Vagina (tissue), 2 donors: Measurements from ENCODE around the gene FA2H. TPM values are rescaled to one million over a fixed set of nuclear protein-coding genes. Genes with fewer than 3 reads are reported as not detected.

Experiments
- DNase-seq, 2 donors: peaks; one replicate each; pipeline ENCODE4 v3.0.0-alpha.2; 2017; ENCODE audit errors: extremely low spot score in 2 of 2
- H3K27ac ChIP-seq: fragments of 200-600 bp; sonication (generic); one replicate; pipeline ENCODE4 v1.5.1; 2019
- H3K27me3 ChIP-seq: fragments of 200-600 bp; sonication (generic); one replicate; pipeline ENCODE4 v1.5.1; 2019
- H3K36me3 ChIP-seq, 2 donors: fragments of 200-600 bp; sonication (generic); one replicate each; pipeline ENCODE4 v1.5.1; 2017 to 2019
- H3K4me1 ChIP-seq: fragments of 200-600 bp; sonication (generic); one replicate; pipeline ENCODE4 v1.5.1; 2019
- H3K4me3 ChIP-seq, 2 donors: fragments of 200-600 bp; sonication (generic); 1 replicate in 1 of 2; 2 replicates in 1 of 2; pipeline ENCODE4 v1.5.1; 2016 to 2019
- H3K9me3 ChIP-seq: fragments of 200-600 bp; sonication (generic); one replicate; pipeline ENCODE4 v1.5.1; 2019
- CTCF ChIP-seq, 3 experiments: fragments of 450-650 bp in 2 of 3; fragments of 200-600 bp in 1 of 3; sonication (generic) in 1 of 3; IDR thresholded peaks; one replicate each; pipeline ENCODE4 v1.5.1; 2017 to 2019; ENCODE audit warnings: antibody characterized with exemption in 3 of 3, mild to moderate bottlenecking in 2 of 3, moderate library complexity in 2 of 3
- POLR2A ChIP-seq, 2 donors: fragments of 450-650 bp; IDR thresholded peaks; one replicate each; pipeline ENCODE4 v1.6.1; 2017; ENCODE audit warnings: antibody characterized with exemption in 2 of 2, mild to moderate bottlenecking in 2 of 2, moderate library complexity in 2 of 2
- POLR2AphosphoS5 ChIP-seq, 2 donors: sonication (generic); formaldehyde crosslinking; IDR thresholded peaks; one replicate each; pipeline ENCODE4 v1.9.0; 2017; ENCODE audit warnings: antibody characterized with exemption in 2 of 2, mild to moderate bottlenecking in 2 of 2, low read depth in 1 of 2; ENCODE audit not compliant: insufficient read depth in 1 of 2
- intact Hi-C: fragments of 100-400 bp; cut with DNase I; formaldehyde crosslinking; loops from one replicate; pipeline ENCODE4 v1.15.1; 2023
- total RNA-seq: library from RNA; depleted of rRNA; stranded (reverse); fragments of >200 nt; gene quantifications from one replicate; pipeline ENCODE4 v1.2.3, GENCODE V29; 2016

Gene FA2H
- total RNA-seq, 1 donor from 2014 or later, result not detected

GRCh38 chr16:74756203-74756602, 18.4 kb downstream of the FA2H start:
- DNase-seq, result no peak
- H3K36me3 ChIP-seq, result no peaks in the 10 kb centered on the region
- no peaks in the 10 kb centered on the region for H3K4me1 ChIP-seq
- no peaks in the 10 kb centered on the region for H3K9me3 ChIP-seq
- intact Hi-C loops, result no loop called here
- H3K4me3 ChIP-seq, result no peak overlapping the region
- H3K27ac ChIP-seq, result no peak overlapping the region
- TF ChIP-seq CTCF (IDR thresholded peaks at IDR 0.05) (no peak), POLR2AphosphoS5 (IDR thresholded peaks at IDR 0.05; ENCODE audit: insufficient read depth in 1 of 2, low read depth in 1 of 2) (no peak), POLR2A (IDR thresholded peaks at IDR 0.05) (no peak)
- H3K27me3 ChIP-seq, result no peaks in the 10 kb centered on the region

GRCh38 chr16:74753180-74753579, 21.4 kb downstream of the FA2H start:
- Histone ChIP-seq H3K4me1 (no peaks in the 10 kb centered on the region), H3K36me3 (no peaks in the 10 kb centered on the region), H3K9me3 (no peaks in the 10 kb centered on the region), H3K4me3 (no peak overlapping the region), H3K27me3 (no peaks in the 10 kb centered on the region), H3K27ac (no peak overlapping the region)
- intact Hi-C loops, result no loop called here
- DNase-seq, result no peak
- TF ChIP-seq POLR2AphosphoS5 (IDR thresholded peaks at IDR 0.05; ENCODE audit: insufficient read depth in 1 of 2, low read depth in 1 of 2) (no peak), CTCF (IDR thresholded peaks at IDR 0.05) (no peak), POLR2A (IDR thresholded peaks at IDR 0.05) (no peak)

- intact Hi-C loops, result no loop called here
Observed at GRCh38 chr16:74752756-74753155, 21.9 kb downstream of the FA2H start.

GRCh38 chr16:74752258-74752657, 22.4 kb downstream of the FA2H start:
- H3K27me3 ChIP-seq, result no peaks in the 10 kb centered on the region
- no peak for TF ChIP-seq POLR2AphosphoS5 (IDR thresholded peaks at IDR 0.05; ENCODE audit: insufficient read depth in 1 of 2, low read depth in 1 of 2)
- TF ChIP-seq POLR2A (IDR thresholded peaks at IDR 0.05), result no peak
- TF ChIP-seq CTCF (IDR thresholded peaks at IDR 0.05), result no peak
- H3K4me3 ChIP-seq, result no peak overlapping the region
- H3K36me3 ChIP-seq, result no peaks in the 10 kb centered on the region
- H3K27ac ChIP-seq, result no peak overlapping the region
- no peak for DNase-seq
- intact Hi-C loops, result no loop called here
- no peaks in the 10 kb centered on the region for H3K4me1 ChIP-seq
- H3K9me3 ChIP-seq, result no peaks in the 10 kb centered on the region

More at GRCh38 chr16:74752756-74753155, 21.9 kb downstream of the FA2H start:
- H3K27ac ChIP-seq, result no peak overlapping the region
- TF ChIP-seq POLR2A (IDR thresholded peaks at IDR 0.05) (no peak), CTCF (IDR thresholded peaks at IDR 0.05) (no peak), POLR2AphosphoS5 (IDR thresholded peaks at IDR 0.05; ENCODE audit: insufficient read depth in 1 of 2, low read depth in 1 of 2) (no peak)
- H3K9me3 ChIP-seq, result no peaks in the 10 kb centered on the region
- H3K4me3 ChIP-seq, result no peak overlapping the region
- no peaks in the 10 kb centered on the region for H3K36me3 ChIP-seq
- DNase-seq, result no peak
- H3K4me1 ChIP-seq, result no peaks in the 10 kb centered on the region
- H3K27me3 ChIP-seq, result no peaks in the 10 kb centered on the region

- Histone ChIP-seq H3K27ac (no peak overlapping the region), H3K27me3 (no peaks in the 10 kb centered on the region), H3K9me3 (no peaks in the 10 kb centered on the region), H3K36me3 (no peaks in the 10 kb centered on the region), H3K4me1 (no peaks in the 10 kb centered on the region), H3K4me3 (no peak overlapping the region)
- DNase-seq, result no peak
- intact Hi-C loops, result no loop called here
- TF ChIP-seq POLR2AphosphoS5 (IDR thresholded peaks at IDR 0.05; ENCODE audit: insufficient read depth in 1 of 2, low read depth in 1 of 2) (no peak), CTCF (IDR thresholded peaks at IDR 0.05) (no peak), POLR2A (IDR thresholded peaks at IDR 0.05) (no peak)
Observed at GRCh38 chr16:74751658-74752057, 23.0 kb downstream of the FA2H start.
